ENCODE measurements around the gene KCND2. TPM values are rescaled to one million over a fixed set of nuclear protein-coding genes. Genes with fewer than 3 reads are reported as not detected.

KCND2 gene
- total and polyA plus RNA-seq, 2 donors from 2014 or later: 0.19 TPM; not detected in 1

DNA sequence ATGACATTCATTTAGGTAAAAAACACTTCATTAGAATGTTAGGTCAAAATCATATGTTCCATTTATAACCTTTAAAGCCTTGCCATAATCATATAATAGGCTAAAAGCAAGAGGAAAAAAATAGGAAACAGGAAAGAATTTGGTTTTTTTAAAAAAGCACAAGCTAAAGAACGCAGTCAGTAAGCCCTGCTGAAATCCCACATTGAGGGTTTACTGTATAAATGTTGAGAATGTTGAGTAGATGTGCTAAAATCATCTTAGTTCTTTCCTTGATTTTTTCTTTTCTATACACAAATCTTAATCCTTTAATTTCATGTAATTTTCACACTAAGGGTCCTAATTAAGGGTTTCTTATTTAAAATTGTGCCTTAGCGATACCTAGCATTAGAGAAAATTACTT is 452.0 kb downstream of the KCND2 start:
- H3K4me3 ChIP-seq (ENCODE audit: low read length in 3 of 3): no peak overlapping the region
- H3K36me3 ChIP-seq (ENCODE audit: control insufficient read depth in 2 of 3, insufficient read depth in 3 of 3, low read length in 3 of 3): no peaks in the 10 kb centered on the region
- DNase-seq (no peak), FAIRE-seq (no peak)
- no peak overlapping the region for H3K27ac ChIP-seq (ENCODE audit: low read depth in 2 of 2, low read length in 2 of 2)
- H3K27me3 ChIP-seq (ENCODE audit: control insufficient read depth, insufficient read depth, low read length): no peaks in the 10 kb centered on the region
- TF ChIP-seq, protein P1, sequence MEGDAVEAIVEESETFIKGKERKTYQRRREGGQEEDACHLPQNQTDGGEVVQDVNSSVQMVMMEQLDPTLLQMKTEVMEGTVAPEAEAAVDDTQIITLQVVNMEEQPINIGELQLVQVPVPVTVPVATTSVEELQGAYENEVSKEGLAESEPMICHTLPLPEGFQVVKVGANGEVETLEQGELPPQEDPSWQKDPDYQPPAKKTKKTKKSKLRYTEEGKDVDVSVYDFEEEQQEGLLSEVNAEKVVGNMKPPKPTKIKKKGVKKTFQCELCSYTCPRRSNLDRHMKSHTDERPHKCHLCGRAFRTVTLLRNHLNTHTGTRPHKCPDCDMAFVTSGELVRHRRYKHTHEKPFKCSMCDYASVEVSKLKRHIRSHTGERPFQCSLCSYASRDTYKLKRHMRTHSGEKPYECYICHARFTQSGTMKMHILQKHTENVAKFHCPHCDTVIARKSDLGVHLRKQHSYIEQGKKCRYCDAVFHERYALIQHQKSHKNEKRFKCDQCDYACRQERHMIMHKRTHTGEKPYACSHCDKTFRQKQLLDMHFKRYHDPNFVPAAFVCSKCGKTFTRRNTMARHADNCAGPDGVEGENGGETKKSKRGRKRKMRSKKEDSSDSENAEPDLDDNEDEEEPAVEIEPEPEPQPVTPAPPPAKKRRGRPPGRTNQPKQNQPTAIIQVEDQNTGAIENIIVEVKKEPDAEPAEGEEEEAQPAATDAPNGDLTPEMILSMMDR (IDR thresholded peaks at IDR 0.05; ENCODE audit: borderline replicate concordance, extremely low read depth, insufficient read depth): no peak
- H3K4me1 ChIP-seq (ENCODE audit: control insufficient read depth in 2 of 3, insufficient read depth in 2 of 3, low read depth in 1 of 3, low read length in 3 of 3): no peaks in the 10 kb centered on the region
- no peaks in the 10 kb centered on the region for H3K9me3 ChIP-seq (ENCODE audit: control insufficient read depth in 2 of 3, insufficient read depth in 1 of 3, low read length in 3 of 3)
- H3K9ac ChIP-seq (ENCODE audit: low read length in 3 of 3): no peak overlapping the region
- intact Hi-C loops (cut with DNase I): no loop called here

DNA sequence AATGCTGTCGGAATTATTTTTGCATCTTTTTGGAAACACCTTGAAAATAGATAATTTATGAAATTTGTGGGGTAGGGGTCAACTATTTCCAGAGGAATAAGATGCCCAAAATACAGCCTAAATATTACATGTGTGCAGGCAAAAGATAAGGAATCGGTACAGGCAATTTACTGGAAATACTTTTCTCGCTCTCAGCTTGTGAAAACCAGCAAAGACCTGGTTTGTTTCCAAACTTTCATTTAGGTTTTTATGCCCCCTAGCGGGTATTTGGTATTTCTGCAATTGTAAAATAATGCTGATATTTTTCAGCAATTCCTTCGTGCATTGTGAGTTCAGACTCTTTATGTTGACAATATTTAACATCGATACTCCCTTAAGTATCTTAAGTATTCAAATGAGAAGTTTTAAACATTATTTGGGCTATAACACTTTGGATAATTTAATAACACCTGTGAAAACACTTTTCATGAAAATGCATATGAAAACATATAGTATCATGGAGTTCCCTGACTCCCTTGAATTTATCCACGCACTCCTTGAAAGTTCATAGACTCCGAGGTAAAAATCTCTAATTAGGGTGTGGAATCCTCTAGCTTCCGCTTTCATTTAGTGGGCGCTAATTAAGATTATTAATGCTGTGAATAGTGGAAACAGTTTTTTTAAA is 452.5 kb downstream of the KCND2 start:
- Histone ChIP-seq H3K9ac (ENCODE audit: low read length in 3 of 3) (no peak overlapping the region), H3K4me1 (ENCODE audit: control insufficient read depth in 2 of 3, insufficient read depth in 2 of 3, low read depth in 1 of 3, low read length in 3 of 3) (no peaks in the 10 kb centered on the region), H3K4me3 (ENCODE audit: low read length in 3 of 3) (no peak overlapping the region), H3K27ac (ENCODE audit: low read depth in 2 of 2, low read length in 2 of 2) (no peak overlapping the region), H3K9me3 (ENCODE audit: control insufficient read depth in 2 of 3, insufficient read depth in 1 of 3, low read length in 3 of 3) (no peaks in the 10 kb centered on the region), H3K27me3 (ENCODE audit: control insufficient read depth, insufficient read depth, low read length) (no peaks in the 10 kb centered on the region), H3K36me3 (ENCODE audit: control insufficient read depth in 2 of 3, insufficient read depth in 3 of 3, low read length in 3 of 3) (no peaks in the 10 kb centered on the region)
- FAIRE-seq (no peak), DNase-seq (peak in 2 of 5 donors; percentile 54 to 62)
- TF ChIP-seq, protein P1 (IDR thresholded peaks at IDR 0.05; ENCODE audit: borderline replicate concordance, extremely low read depth, insufficient read depth): peak; percentile 40
- intact Hi-C loops (cut with DNase I): no loop called here

DNA sequence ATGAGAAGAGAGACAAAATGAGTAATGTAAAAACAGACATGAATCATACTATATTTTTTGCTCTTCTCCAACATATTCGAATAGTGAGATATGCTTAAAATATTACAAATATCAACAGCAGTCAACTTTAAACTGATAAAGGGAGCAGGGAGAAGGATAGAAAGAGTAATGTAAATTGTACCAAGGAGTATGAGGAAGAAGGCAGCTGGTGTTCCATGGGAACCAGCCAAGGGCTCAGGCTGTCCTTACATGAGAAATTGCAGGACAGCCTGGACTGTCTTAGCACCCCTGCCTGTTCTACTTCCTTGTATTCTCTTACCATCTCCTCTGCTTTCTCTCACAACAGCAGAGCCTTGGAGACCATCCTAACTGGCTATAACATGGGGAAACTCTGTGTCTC is 456.3 kb downstream of the KCND2 start:
- Histone ChIP-seq H3K9ac (ENCODE audit: low read length in 3 of 3) (no peak overlapping the region), H3K4me1 (ENCODE audit: control insufficient read depth in 2 of 3, insufficient read depth in 2 of 3, low read depth in 1 of 3, low read length in 3 of 3) (no peaks in the 10 kb centered on the region), H3K4me3 (ENCODE audit: low read length in 3 of 3) (no peak overlapping the region), H3K27me3 (ENCODE audit: control insufficient read depth, insufficient read depth, low read length) (no peaks in the 10 kb centered on the region), H3K27ac (ENCODE audit: low read depth in 2 of 2, low read length in 2 of 2) (no peak overlapping the region), H3K9me3 (ENCODE audit: control insufficient read depth in 2 of 3, insufficient read depth in 1 of 3, low read length in 3 of 3) (no peaks in the 10 kb centered on the region), H3K36me3 (ENCODE audit: control insufficient read depth in 2 of 3, insufficient read depth in 3 of 3, low read length in 3 of 3) (no peaks in the 10 kb centered on the region)
- TF ChIP-seq, protein P1 (IDR thresholded peaks at IDR 0.05; ENCODE audit: borderline replicate concordance, extremely low read depth, insufficient read depth): no peak
- no peak for DNase-seq
- FAIRE-seq: no peak
- intact Hi-C loops (cut with DNase I): no loop called here

DNA sequence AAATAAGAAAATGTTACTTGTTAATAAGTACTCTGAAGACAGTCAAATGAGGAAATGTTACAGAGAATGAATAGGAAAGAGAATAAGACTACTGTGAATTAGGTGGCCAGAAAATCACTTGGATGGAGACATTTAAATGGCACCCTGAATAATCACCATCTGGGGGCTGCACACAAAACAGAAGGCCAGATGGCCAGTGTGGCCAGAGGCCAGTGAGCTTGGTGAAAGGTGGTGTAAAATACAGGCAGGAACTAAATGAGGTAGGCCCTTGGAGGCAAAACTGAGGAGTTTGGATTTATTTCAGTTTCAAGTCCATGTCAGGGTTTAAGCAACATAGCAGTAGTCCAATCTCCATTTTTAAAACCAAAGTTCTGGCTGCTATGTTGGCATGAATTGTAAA is 458.3 kb downstream of the KCND2 start:
- no peaks in the 10 kb centered on the region for H3K9me3 ChIP-seq (ENCODE audit: control insufficient read depth in 2 of 3, insufficient read depth in 1 of 3, low read length in 3 of 3)
- no peak overlapping the region for H3K27ac ChIP-seq (ENCODE audit: low read depth in 2 of 2, low read length in 2 of 2)
- TF ChIP-seq, protein P1 (IDR thresholded peaks at IDR 0.05; ENCODE audit: borderline replicate concordance, extremely low read depth, insufficient read depth): no peak
- H3K4me1 ChIP-seq (ENCODE audit: control insufficient read depth in 2 of 3, insufficient read depth in 2 of 3, low read depth in 1 of 3, low read length in 3 of 3): no peaks in the 10 kb centered on the region
- H3K36me3 ChIP-seq (ENCODE audit: control insufficient read depth in 2 of 3, insufficient read depth in 3 of 3, low read length in 3 of 3): no peaks in the 10 kb centered on the region
- H3K4me3 ChIP-seq (ENCODE audit: low read length in 3 of 3): no peak overlapping the region
- no peak overlapping the region for H3K9ac ChIP-seq (ENCODE audit: low read length in 3 of 3)
- no peaks in the 10 kb centered on the region for H3K27me3 ChIP-seq (ENCODE audit: control insufficient read depth, insufficient read depth, low read length)
- DNase-seq (no peak), FAIRE-seq (no peak)
- intact Hi-C loops (cut with DNase I): no loop called here
